ENCODE results near the gene LCOR. TPM values are rescaled to one million over a fixed set of nuclear protein-coding genes. Genes with fewer than 3 reads are reported as not detected.

The LCOR gene
- total and polyA plus RNA-seq, 2 of the 13 experiments (the other 11 are each of a cell fraction or from before 2014, with no cell fraction given) = 12.4 to 23.7 TPM

GRCh38 chr10:96833220-96834001, 1.3 kb downstream of the LCOR start (continued):
- TF ChIP-seq FOXP4 (CRISPR knock-in tag; IDR thresholded peaks at IDR 0.05) = no peak
- no peak for TF ChIP-seq ZNF878 (CRISPR knock-in tag; IDR thresholded peaks at IDR 0.05)
- no peak for TF ChIP-seq ZNF326 (CRISPR knock-in tag; IDR thresholded peaks at IDR 0.05; ENCODE audit: borderline replicate concordance)
- peak; percentile 14; the same call in 1 of the 2 replicates for TF ChIP-seq ZBTB38 (CRISPR knock-in tag; IDR thresholded peaks at IDR 0.05)
- TF ChIP-seq KAT7 (CRISPR knock-in tag; IDR thresholded peaks at IDR 0.05; ENCODE audit: borderline replicate concordance) = peak; percentile 19; the same call in 1 of the 2 replicates
- peak; percentile 37; the same call in 1 of the 2 replicates for TF ChIP-seq THAP9 (CRISPR knock-in tag; IDR thresholded peaks at IDR 0.05; ENCODE audit: borderline replicate concordance)
- TF ChIP-seq ZFP90 (CRISPR knock-in tag; IDR thresholded peaks at IDR 0.05; ENCODE audit: borderline replicate concordance) = no peak
- TF ChIP-seq HOXA3 (CRISPR knock-in tag; IDR thresholded peaks at IDR 0.05) = no peak
- no peak for TF ChIP-seq ZNF367 (CRISPR knock-in tag; IDR thresholded peaks at IDR 0.05; ENCODE audit: borderline replicate concordance)
- no peak for TF ChIP-seq ATF1 (CRISPR knock-in tag; IDR thresholded peaks at IDR 0.05)
- TF ChIP-seq FOXC1 (CRISPR knock-in tag; IDR thresholded peaks at IDR 0.05; ENCODE audit: borderline replicate concordance) = no peak
- TF ChIP-seq ZSCAN25 (CRISPR knock-in tag; IDR thresholded peaks at IDR 0.05) = no peak
- no peak for TF ChIP-seq ZBTB21 (CRISPR knock-in tag; IDR thresholded peaks at IDR 0.05)
- TF ChIP-seq ZNF609 (CRISPR knock-in tag; IDR thresholded peaks at IDR 0.05; ENCODE audit: borderline replicate concordance) = no peak
- no peak for TF ChIP-seq NBN (conservative IDR thresholded peaks at IDR 0.05)
- no peak for TF ChIP-seq SRSF9 (IDR thresholded peaks at IDR 0.05; ENCODE audit: borderline replicate concordance, insufficient read depth, low read depth, low read length, poor library complexity, severe bottlenecking)
